Forelimb muscle (tissue), 1 donor: ENCODE measurements around the gene AIFM3. TPM values are rescaled to one million over a fixed set of nuclear protein-coding genes. Genes with fewer than 3 reads are reported as not detected.
A peak's percentile ranks its signal among the peaks of the same experiment; 100 is the strongest.

Experiments
- DNase-seq: peaks from one replicate; pipeline ENCODE4 v3.0.0-alpha.2; 2013; ENCODE audit warnings: low read depth
- polyA plus RNA-seq: library from polyadenylated mRNA; unstranded; fragments of 120-200 nt; gene quantifications from one replicate; pipeline ENCODE4 v1.2.1, GENCODE V29; 2013; ENCODE audit not compliant: insufficient read length

AIFM3 gene
- polyA plus RNA-seq, 1 donor: 0.19 TPM

DNA sequence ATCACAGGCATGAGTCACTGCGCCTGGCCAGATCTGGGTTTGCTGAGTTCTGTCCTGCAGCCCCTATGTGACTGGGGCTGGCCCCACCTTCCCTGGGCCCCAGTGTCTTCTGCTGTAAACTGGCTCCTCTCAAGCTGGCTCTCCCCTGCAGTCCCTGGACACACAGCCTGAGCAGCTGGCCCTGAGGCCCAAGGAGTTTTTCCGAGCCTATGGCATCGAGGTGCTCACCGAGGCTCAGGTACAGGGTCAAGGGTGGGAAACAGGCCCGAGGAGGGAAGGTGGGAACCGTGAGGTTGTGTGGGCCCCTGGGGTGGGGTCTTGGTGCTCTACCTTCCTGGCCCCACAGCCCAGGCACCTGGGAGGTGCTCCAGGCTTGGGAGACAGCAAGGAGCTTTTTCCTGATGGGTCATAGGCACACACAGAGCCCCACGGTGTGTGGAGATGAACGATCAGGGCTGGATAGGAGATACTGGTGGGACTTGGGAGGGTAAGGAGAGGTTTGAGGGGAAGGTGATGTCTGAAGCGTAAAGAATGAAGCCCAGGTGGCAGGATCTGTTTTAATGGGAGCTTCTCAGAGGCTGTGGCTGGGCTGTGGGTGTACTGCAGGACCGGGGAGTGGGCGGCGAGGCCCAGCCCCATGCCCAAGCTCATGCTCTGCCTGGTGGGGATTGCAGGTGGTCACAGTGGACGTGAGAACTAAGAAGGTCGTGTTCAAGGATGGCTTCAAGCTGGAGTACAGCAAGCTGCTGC is 8.7 kb downstream of the AIFM3 start:
- DNase-seq: no peak

DNA sequence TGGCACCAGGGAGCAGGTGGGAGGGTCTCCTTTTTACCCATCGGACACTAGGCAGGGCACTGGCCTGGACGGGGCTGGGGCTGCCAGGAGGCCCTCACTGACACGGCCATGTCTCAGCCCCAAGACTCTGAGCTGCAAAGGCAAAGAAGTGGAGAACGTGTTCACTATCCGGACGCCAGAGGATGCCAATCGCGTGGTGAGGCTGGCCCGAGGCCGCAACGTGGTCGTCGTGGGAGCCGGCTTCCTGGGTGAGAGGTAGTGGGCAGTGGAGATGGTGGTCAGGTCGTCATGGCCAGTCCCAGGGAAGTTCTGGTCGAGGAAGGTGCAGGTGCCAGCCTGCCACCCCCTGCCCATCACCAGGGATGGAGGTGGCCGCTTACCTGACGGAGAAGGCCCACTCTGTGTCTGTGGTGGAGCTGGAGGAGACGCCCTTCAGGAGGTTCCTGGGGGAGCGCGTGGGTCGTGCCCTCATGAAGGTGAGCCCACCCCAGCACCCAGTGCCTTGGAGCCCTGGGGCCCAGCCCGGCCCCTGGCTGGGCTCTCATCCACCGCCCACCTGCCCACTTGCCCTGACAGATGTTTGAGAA is 9.3 kb downstream of the AIFM3 start:
- no peak for DNase-seq

DNA sequence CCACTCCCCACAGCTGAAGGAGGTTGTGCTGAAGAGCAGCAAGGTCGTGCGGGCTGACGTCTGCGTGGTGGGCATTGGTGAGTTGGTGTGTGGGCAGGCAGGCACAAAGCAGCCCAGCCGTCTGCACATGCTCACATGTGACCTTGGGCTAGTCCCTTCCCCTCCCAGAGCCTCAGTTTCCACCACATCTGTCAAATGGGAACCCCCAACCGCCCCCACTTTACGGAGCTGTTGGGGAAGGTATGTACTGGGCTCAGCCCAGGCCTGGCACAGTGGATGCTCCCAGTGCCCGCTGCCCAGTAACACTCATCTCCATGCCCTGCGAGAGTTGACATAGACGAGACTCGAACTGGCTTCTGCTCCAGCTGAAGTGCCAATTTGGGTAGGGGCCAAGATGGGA is 10.0 kb downstream of the AIFM3 start:
- DNase-seq: no peak

DNA sequence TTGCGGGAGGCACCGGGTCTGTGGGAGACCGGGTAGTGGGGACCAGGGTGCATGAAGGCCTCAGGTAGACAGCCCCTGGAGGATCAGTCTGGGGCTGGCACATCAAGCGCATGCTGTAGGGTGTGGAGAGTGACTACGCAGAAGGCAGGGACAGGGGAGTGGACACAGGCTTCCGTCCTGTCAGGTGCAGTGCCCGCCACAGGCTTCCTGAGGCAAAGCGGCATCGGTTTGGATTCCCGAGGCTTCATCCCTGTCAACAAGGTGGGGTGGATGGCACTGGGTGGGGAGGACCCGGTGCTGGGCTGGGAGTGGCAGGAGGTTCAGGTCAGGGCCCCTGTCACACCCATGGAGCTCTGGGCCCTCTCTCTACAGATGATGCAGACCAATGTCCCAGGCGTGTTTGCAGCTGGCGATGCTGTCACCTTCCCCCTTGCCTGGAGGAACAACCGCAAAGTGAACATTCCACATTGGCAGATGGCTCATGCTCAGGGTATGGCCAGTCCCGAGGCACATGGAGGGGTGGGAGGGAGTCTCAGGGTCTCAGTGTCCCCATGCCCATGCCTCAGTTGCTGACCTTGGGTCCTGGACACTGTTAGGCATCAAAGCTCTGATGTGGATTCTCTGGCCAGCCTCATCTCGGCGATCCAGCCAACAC is 10.6 kb downstream of the AIFM3 start:
- DNase-seq: no peak

DNA sequence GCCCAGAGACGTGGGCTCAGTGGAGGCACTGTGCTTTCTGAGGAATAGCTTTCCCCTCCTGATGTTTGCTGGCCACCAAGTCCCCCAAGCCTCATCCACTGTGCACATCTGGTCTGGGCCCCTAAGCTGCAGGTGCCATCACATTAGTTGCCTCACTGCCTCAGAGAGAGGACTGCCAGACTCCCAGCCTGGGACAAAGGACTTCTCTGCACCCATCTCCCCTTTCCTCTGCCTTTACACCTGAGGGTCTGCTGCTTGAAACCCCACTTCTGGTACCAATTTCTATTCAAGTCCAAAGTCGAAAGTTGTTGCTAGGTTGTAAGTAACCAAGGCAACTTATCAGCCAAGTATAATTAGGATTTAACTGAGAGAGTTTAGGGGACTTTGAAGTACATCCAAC is 11.4 kb downstream of the AIFM3 start:
- DNase-seq: no peak

DNA sequence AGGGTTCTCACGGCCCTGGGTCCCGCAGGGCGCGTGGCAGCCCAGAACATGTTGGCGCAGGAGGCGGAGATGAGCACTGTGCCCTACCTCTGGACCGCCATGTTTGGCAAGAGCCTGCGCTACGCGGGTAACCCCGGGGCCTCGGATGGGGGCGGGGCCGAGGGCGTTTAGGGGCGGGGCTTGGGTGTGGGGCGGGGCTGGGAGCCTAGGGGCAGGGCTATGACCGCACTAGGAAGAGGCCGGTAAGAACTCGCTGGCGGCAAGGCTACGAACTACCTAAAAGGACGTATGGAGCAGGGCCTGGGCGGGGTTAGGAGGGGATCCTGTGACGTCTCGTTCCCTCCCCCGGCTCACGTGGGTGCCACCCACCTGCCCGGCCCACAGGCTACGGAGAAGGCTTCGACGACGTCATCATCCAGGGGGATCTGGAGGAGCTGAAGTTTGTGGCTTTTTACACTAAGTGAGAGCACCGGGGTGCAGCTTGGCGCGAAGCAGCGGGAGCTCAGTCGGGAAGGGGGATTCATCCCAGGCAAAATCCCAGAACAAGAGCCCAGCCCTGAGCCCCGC is 12.3 kb downstream of the AIFM3 start:
- no peak for DNase-seq

DNA sequence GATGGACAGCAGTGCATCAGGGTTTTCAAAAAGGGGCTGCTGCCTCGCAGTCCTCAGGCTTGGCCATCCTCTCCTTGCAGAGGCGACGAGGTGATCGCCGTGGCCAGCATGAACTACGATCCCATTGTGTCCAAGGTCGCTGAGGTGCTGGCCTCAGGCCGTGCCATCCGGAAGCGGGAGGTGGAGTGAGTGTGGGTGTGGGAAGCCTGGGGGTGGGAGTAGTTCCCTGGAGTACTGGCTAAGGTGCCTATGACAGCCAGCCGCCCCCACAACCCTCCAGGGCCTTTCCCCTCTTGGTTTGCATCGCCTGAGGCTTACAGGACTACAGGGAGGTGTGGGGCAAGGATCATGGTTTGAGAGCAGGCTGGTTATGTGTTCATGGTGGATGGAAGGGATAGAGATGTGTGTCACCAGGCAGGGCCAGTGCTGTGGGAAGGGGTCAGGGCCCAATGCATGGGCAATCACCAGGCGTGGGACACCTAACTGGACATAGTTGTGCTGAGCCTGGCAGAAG is 12.9 kb downstream of the AIFM3 start:
- DNase-seq: no peak

DNA sequence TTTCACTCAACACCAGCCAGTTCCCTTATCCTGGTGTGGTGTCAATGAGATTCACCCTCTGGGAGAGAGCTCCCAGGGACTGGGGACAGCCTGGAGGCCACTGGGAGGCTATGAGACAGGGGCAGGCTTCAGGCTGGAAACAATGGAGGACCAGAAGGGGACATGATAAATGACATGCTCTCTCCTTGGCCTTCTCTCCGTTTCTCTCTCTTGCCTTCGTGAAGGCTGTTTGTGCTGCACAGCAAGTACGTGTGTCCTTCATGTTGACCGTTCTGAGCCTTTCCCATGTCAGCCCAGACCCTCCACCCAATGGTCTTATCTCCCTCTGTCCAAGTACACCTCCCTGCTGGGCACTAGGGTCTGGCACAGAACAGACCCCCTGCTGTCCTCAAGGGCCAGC is 13.5 kb downstream of the AIFM3 start:
- no peak for DNase-seq

DNA sequence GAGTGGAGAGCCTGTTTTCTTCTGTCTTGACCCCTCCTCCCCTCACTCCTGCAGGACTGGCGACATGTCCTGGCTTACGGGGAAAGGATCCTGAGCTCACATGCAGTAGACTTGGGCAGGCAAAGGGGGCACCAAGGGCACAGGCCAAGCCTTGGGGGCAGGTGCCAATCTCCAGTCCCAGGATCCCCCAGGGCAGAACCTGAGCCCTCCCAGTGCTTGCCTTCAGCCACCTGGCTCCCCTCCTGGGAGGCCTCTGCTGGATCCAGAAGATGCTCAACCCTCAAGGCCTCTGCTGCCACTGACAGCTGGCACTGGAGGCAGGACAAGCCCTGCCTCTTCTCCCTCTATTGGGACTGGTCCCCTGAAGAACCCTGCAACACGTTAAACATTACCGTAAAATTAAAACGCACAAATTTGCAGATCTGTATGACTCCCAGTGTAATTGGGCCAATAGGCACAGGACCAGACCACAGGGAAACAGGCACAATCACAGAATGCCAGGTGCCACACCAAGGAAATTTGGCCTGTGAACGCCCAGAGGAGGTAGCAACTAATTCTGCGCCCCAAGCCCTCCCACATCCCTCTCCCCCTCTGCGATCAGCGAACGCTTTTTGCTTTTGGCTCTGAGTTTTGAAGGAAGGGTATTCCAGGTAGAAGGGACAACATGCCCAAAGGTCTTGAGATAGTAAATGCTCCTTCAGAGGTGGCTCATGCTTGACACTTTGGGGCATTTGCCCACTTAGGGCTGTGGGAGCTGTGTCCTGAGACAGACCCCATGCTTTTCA is 14.1 kb downstream of the AIFM3 start:
- DNase-seq: no peak

DNA sequence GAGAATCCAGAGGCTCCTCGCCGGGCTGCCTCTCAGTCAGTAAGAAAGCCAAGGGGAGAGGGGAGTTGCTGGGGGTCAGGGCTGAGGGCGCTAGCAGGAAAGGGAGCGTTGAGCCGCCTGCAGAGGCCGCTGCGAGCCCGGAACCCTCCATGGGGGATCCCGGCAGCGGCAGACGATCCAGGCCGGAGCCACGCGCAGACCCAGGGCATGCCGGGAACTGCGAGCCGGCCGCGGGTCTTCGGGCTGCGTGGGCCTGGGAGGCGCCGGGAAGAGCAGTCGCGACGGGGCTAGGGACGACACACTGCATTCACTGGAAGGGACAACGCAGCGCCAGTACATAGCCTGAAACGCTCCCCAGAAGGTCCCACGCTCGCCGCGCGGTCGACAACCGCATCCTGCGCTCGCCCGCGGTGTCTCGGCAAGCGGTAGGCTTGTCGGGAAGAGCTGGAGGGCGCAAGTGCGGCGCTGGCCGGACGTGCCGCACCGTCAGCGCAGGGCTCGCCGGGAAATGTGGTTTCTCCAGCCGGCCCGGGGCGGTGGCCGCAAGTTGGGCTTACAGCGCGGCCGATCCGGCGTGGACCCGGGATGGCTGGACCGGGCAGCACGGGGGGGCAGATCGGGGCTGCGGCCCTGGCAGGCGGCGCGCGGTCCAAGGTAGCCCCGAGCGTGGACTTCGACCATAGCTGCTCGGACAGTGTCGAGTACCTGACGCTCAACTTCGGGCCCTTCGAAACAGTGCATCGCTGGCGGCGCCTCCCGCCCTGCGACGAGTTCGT is 14.9 kb downstream of the AIFM3 start, which contains the start of gene LZTR1:
TSS of gene LZTR1 (plus strand) at position 511 of the 776 bp plus-strand sequence. CDS start at position 586, 75 bp downstream.
- DNase-seq: peak; percentile 64

DNA sequence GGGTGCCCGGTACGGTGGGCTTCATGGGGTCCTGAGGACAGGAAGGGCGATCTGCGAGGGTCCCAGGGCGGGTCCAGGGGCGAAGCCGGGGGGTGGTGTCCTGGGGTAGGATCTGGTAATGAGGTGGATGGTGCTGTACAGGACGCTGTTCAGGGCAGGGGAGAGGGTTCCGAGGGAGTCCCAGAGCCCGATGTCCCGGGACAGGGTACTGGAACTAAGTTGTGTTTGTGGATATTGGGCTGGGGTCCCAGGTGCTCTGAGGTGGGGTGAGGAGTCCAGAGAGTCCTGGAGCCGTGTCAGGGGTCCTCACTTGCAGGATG is 15.5 kb downstream of the AIFM3 start:
- DNase-seq: no peak

DNA sequence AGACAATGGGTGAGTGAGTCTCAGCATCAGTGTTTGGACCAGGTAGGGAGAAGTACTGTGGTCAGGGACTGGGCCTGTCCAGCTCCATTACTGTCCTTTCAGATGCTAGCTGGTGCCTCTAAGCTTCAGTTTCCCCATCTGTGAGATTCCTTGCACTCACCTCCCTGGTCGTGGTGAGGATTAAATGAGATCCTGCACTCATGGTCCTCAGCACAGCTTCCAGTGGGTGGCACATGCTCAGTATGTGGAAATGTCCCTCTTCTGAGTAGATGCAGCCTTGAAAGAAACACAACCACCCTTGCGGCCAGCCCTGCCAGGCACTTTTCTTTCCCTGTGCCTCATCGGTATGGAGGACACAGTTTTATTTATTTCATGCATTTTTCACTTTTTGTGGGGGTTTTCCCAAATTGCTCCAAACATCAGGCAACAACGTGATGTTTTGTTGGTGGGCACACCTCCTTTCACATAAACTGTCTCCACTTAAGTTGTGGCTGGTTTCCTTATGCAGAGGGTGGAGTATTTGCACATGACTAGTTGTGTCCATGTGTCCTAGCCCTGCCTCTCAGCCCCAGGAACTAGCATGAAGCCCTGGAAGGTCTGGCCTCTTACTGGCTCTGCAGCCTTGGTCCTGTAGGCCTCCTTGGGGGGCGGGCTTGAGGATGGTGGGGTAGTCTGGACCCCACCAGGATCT is 16.2 kb downstream of the AIFM3 start:
- no peak for DNase-seq

DNA sequence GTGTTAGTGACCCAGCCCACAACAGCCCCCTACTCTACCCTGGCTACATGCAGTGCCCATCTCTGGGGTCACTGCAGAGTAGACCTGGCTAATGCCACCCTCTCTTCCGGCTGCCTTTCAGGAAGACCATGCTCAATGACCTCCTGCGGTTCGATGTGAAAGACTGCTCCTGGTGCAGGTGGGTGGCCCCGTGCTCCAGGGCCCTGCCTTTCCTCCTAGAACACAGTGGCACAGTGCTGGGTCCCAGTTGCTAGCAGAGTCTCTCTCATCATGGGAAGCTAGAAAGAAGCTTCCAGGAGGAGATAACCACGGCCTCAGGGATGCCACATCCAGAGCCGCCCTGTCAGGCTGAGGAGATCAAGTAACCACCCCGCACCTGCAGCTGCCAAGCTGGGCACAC is 18.7 kb downstream of the AIFM3 start:
- no peak for DNase-seq

DNA sequence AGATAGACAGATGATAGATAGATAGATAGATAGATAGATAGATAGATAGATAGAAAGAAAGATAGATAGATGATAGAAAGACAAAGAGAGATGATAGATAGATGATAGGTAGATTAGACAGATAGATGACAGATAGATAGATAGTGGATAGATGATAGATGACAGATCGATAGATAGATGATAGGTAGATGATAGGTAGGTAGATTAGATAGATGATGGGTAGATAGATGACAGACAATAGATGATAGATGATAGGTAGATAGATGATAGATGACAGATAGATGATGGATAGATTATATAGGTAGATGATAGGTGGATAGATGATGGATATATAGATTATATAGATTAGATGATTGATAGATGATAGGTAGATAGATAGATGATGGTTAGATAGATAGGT is 19.3 kb downstream of the AIFM3 start:
- no peak for DNase-seq

DNA sequence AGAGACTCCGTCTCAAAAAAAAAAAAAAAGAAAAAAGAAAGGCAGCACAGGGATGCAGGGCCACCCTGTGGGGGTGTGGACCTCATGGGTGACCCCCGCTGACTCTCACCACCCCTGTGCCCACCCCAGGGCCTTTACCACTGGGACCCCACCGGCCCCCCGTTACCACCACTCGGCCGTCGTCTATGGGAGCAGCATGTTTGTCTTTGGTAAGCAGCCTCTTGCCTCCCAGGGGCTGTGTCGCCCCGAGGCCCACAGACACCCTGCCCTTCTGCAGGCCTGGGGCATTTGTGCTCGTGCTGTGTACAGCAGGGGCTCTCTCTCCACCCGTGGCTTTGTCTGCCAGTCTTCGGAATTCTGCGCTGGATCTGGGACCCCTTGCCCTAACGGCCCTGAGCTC is 20.3 kb downstream of the AIFM3 start:
- no peak for DNase-seq

DNA sequence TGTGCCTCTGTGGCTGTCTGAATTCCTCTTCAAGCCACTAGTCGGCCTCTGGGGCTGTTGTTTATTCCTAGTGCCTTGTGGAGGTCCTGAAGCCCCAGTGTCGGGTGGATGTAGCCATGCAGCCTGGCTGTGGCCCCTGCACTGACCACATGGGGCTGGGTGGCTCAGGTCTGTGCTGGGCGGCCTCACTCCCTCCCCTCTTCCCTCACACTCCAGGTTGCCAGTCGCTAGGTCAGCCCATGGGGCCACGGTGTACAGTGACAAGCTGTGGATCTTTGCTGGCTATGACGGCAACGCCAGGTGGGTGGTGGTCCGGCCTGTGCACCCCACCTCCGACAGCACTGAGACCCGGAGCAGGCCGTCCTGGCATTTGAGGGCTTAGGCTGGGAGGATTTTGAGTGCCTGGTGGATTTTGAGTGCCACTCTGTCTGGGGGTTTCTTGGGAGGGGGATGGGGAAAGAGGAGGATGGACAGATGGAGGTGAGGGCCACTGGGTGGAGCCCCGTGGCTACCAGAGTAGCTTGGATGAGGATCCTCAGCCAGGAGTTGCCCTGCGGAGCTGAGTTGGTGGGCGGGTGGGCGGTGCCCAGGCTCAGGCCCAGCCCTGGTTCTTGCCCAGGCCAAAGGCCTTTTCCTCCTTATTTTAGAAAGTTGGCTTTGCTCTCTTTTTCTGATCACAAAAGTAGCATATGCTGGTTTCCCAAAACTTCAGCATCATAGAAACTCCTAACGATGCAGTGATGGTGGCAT is 21.7 kb downstream of the AIFM3 start:
- no peak for DNase-seq

DNA sequence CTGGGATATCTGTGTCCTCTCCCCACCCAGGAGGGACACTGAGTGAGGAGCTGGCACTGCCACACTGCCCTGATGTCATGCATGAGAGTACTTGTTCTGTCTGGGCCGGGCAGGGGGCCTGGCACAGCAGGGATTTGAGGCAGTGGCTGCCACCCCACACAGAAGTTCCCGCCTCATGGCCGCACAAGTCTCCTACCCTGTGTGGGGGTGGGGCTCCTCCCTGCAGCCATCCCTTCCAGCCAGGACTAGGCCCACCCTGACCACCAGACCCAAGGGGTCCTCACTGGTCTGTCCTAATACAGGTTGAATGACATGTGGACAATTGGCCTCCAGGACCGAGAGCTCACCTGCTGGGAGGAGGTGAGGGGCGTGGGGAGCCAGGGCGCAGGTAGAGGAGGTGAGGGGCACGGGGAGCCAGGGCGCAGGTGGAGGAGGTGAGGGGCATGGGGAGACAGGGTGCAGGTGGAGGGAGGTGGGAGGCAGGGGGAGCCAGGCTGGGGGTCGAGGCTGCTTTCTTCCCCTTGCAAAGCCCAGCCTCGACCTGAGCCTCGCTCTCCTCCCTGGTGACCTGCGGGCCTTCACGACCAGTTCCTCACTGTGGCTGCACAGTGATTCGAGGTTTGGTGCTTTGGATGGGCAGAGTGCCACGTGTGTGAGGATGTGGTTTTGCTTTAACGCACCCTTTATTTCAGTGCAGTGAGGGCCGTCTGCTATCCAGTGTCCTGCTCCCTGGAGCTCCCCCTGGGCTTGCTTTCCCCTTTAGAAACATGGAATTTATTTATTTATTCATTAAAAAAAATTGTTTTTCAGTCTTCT is 22.5 kb downstream of the AIFM3 start:
- no peak for DNase-seq
